Urothelium cell line (cell line): ENCODE data around the gene POLR2L.

Experiments
- DNase-seq: peaks from one replicate; pipeline ENCODE4 v3.0.0; 2011; ENCODE audit warnings: low spot score, mixed read lengths
- FAIRE-seq: peaks from 2 replicates; lab custom pipeline; 2011; peaks lifted over from hg19 to GRCh38; lab: Jason Lieb, UNC

The POLR2L gene

GRCh38 chr11:842370-843002, at the start of gene POLR2L, which contains the start of gene TSPAN4:
Gene POLR2L (minus strand): TSS chr11:842529. CDS start chr11:842508, 21 bp downstream.
Gene TSPAN4 (plus strand): TSS chr11:842852. CDS start chr11:850305, 7,453 bp downstream.
- DNase-seq = peak; percentile 74
- FAIRE-seq = no peak

- no peak for FAIRE-seq
- no peak for DNase-seq
Observed at GRCh38 chr11:890794-891540, 48.6 kb upstream of the POLR2L start.

GRCh38 chr11:889687-890475, 47.6 kb upstream of the POLR2L start:
- FAIRE-seq (no peak), DNase-seq (no peak)

- no peak for DNase-seq
- FAIRE-seq = no peak
Observed at GRCh38 chr11:889257-889656, 46.9 kb upstream of the POLR2L start.

GRCh38 chr11:888310-889212, 46.2 kb upstream of the POLR2L start:
- FAIRE-seq (no peak), DNase-seq (no peak)

GRCh38 chr11:887589-887988, 45.3 kb upstream of the POLR2L start:
- no peak for DNase-seq
- no peak for FAIRE-seq

- no peak for DNase-seq
- FAIRE-seq = no peak
Observed at GRCh38 chr11:886568-886967, 44.2 kb upstream of the POLR2L start.

GRCh38 chr11:884578-885070, 42.3 kb upstream of the POLR2L start:
- FAIRE-seq (no peak), DNase-seq (no peak)

GRCh38 chr11:883527-883926, 41.2 kb upstream of the POLR2L start:
- FAIRE-seq (no peak), DNase-seq (no peak)

- DNase-seq (no peak), FAIRE-seq (no peak)
Observed at GRCh38 chr11:882596-882995, 40.3 kb upstream of the POLR2L start.

- FAIRE-seq (no peak), DNase-seq (no peak)
Observed at GRCh38 chr11:880447-880846, 38.1 kb upstream of the POLR2L start.

GRCh38 chr11:877565-877964, 35.2 kb upstream of the POLR2L start:
- FAIRE-seq (no peak), DNase-seq (no peak)

- no peak for FAIRE-seq
Observed at GRCh38 chr11:876545-876944, 34.2 kb upstream of the POLR2L start.

GRCh38 chr11:875769-876301, 33.5 kb upstream of the POLR2L start:
- FAIRE-seq (no peak), DNase-seq (no peak)

More at GRCh38 chr11:876545-876944, 34.2 kb upstream of the POLR2L start:
- DNase-seq = no peak

- DNase-seq = no peak
- no peak for FAIRE-seq
Observed at GRCh38 chr11:875203-875602, 32.9 kb upstream of the POLR2L start.

GRCh38 chr11:873706-874105, 31.4 kb upstream of the POLR2L start:
- FAIRE-seq (no peak), DNase-seq (no peak)

GRCh38 chr11:872799-873198, 30.5 kb upstream of the POLR2L start:
- no peak for DNase-seq
- FAIRE-seq = no peak

GRCh38 chr11:871472-871871, 29.1 kb upstream of the POLR2L start:
- no peak for DNase-seq
- FAIRE-seq = no peak

- FAIRE-seq = no peak
- no peak for DNase-seq
Observed at GRCh38 chr11:870418-870817, 28.1 kb upstream of the POLR2L start.

GRCh38 chr11:870127-870413, 27.7 kb upstream of the POLR2L start:
- FAIRE-seq (no peak), DNase-seq (no peak)
